Keratinocyte (primary cell): ENCODE data around the gene DALRD3.
"Not testable (repeated sequence)": the region's sequence is repeated elsewhere in the genome, so short reads cannot be mapped to it uniquely, and the experiment has no call there.

ENCODE experiments used
- EZH2 ChIP-seq: IDR thresholded peaks from one replicate; pipeline ENCODE4 v1.6.1; 2012; ENCODE audit warnings: inconsistent platforms, mild to moderate bottlenecking, low read length, moderate library complexity
- TF ChIP-seq, protein P1 (sequence below), 3 experiments: IDR thresholded peaks in 1 of 3; conservative IDR thresholded peaks in 1 of 3; optimal IDR thresholded peaks in 1 of 3; 2 replicates in 2 of 3; 3 replicates in 1 of 3; pipeline versions ENCODE3 to v1.5.1; 2011; ENCODE audit warnings: low read length in 3 of 3, mild to moderate bottlenecking in 3 of 3, moderate library complexity in 2 of 3, control low read depth in 1 of 3, inconsistent platforms in 1 of 3; ENCODE audit not compliant: insufficient read depth in 2 of 3; ENCODE audit errors: extremely low read depth in 1 of 3

DNA sequence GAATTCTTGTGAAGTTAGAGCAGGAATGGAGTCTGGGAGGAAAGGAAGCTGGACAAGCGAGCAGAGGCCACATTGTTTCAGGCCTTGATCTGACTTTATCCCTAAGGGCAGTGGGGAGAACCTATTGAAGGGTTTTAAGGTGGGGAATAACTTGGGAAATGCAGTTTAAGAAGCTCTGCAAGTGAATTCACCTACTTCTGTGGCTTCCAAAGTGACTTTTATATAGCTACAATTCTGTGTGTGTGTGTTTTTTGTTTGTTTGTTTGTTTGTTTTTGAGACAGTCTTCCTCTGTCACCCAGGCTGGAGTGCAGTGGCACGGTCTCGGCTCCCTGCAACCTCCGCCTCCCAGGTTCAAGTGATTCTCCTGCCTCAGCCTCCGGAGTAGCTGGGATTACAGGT, 9.8 kb downstream of the DALRD3 start:
- TF ChIP-seq, protein P1, sequence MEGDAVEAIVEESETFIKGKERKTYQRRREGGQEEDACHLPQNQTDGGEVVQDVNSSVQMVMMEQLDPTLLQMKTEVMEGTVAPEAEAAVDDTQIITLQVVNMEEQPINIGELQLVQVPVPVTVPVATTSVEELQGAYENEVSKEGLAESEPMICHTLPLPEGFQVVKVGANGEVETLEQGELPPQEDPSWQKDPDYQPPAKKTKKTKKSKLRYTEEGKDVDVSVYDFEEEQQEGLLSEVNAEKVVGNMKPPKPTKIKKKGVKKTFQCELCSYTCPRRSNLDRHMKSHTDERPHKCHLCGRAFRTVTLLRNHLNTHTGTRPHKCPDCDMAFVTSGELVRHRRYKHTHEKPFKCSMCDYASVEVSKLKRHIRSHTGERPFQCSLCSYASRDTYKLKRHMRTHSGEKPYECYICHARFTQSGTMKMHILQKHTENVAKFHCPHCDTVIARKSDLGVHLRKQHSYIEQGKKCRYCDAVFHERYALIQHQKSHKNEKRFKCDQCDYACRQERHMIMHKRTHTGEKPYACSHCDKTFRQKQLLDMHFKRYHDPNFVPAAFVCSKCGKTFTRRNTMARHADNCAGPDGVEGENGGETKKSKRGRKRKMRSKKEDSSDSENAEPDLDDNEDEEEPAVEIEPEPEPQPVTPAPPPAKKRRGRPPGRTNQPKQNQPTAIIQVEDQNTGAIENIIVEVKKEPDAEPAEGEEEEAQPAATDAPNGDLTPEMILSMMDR (optimal IDR thresholded peaks at IDR 0.05 in 1 of 3, IDR thresholded peaks at IDR 0.05 in 1 of 3, conservative IDR thresholded peaks at IDR 0.05 in 1 of 3; ENCODE audit: extremely low read depth in 1 of 3, insufficient read depth in 2 of 3, low read length in 3 of 3) = not testable (repeated sequence)
- TF ChIP-seq EZH2 = not testable (repeated sequence)
